AG04449 (cell line): ENCODE data around the gene UTF1.

Experiments used
- CTCF ChIA-PET: fragments of 350-600 bp; formaldehyde crosslinking; extraction: SDS; loops from one replicate; lab custom pipeline; 2021; ENCODE audit warnings: antibody characterized with exemption; lab: Yijun Ruan, JAX
- POLR2A ChIA-PET: fragments of 400-600, 350-600 bp; formaldehyde crosslinking; extraction: SDS; loops from one replicate; lab custom pipeline; 2020; ENCODE audit warnings: antibody characterized with exemption, inconsistent platforms; lab: Yijun Ruan, JAX
- DNase-seq: peaks from one replicate; pipeline ENCODE4 v3.0.0-alpha.2; 2010; ENCODE audit warnings: low read depth, low spot score
- H3K4me3 ChIP-seq: 2 replicates; pipeline ENCODE4 v1.5.1; 2011; ENCODE audit warnings: low read depth, mild to moderate bottlenecking, control low read depth, low read length
- TF ChIP-seq, protein P1 (sequence below): IDR thresholded peaks from one replicate; pipeline ENCODE4 v1.5.1; 2011; ENCODE audit warnings: mild to moderate bottlenecking, moderate library complexity, low read length, control low read depth, inconsistent platforms; ENCODE audit not compliant: insufficient read depth; ENCODE audit errors: missing control alignments

UTF1 gene

DNA sequence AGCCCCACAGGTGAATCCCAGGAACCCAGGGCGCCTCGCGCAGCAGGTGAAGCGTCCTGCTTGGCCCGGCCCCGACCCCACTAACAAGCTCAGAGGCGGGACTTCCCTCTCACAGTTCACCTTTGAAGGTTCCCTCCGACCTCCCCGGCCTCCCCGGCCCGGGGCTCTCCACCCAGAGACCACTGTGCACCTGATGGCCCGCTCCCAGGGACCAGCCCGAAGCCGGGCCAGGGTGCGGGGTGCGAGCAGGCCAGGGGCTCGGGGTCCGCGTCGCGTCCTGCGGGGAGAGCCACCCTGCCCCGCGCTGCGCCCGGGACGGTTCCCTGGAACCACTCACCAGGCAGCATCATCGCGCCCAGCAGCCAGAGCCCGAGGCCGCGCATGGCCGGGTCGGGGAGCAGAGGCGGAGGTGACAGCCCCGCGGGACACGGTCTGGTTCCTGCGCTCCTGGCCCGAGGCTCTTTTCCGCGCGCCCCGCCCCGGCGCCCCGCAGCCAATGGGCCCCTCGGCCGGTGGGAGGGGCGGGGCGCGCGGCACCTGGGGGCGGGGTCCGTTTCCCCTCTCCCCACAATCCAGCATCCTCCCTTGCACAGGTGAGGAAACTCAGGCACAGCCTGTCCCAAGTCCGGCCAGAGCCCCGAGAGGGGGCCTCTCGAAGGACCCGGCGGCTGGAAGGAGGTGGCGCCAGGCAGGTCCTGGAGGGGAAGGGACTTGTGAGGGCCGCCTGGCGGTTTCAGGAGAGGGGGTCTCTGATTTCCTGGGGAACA lies 46.6 kb downstream of the UTF1 start, which contains the start of gene ADAM8:
TSS of gene ADAM8 (minus strand) at position 434 of the 767 bp plus-strand sequence. CDS start at position 383, 51 bp downstream.
- TF ChIP-seq, protein P1, sequence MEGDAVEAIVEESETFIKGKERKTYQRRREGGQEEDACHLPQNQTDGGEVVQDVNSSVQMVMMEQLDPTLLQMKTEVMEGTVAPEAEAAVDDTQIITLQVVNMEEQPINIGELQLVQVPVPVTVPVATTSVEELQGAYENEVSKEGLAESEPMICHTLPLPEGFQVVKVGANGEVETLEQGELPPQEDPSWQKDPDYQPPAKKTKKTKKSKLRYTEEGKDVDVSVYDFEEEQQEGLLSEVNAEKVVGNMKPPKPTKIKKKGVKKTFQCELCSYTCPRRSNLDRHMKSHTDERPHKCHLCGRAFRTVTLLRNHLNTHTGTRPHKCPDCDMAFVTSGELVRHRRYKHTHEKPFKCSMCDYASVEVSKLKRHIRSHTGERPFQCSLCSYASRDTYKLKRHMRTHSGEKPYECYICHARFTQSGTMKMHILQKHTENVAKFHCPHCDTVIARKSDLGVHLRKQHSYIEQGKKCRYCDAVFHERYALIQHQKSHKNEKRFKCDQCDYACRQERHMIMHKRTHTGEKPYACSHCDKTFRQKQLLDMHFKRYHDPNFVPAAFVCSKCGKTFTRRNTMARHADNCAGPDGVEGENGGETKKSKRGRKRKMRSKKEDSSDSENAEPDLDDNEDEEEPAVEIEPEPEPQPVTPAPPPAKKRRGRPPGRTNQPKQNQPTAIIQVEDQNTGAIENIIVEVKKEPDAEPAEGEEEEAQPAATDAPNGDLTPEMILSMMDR = no peak
- no peak within 1 kb of the TSS for H3K4me3 ChIP-seq
- CTCF ChIA-PET = interaction anchor here (1.8 kb wide), 1 partner anchor 53 kb away, joined by 4 read pairs; no protein-coding TSS in a partner anchor
- DNase-seq = no peak
- POLR2A ChIA-PET = no interaction called here

DNA sequence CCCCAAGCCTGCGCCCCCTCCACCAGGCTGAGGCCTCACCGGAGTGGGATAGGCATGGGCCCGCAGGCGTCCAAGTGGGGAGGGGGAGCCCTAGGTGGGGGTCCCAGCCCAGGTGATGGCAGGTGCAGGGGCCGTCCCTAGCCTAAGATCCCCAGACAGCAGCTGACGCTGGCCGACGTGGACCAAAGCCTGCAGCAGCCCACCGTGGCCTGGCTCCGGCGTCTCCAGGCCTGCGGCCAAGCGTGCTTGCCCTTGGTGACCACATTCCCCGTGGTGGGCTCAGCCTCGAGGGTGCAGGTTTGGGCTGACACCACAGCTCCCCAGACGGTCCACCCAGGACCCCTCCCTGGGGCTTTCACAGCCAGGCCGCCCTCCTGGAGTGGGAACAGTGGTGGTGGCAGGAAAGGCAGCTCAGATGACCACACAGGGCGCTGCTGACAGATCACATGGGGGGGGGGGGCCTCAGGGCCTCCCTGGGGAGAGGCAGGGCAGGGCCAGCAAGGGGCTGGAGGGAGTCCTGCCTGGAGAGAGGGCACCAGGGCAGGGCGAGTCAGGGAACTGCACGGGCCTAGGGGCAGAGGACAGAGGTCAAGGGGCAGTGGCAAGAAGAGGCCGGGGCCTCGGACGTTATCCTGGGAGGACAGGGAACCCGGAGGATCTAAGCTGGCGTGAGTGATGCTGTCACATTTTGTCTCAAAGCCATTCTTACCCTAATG lies 47.4 kb downstream of the UTF1 start:
- POLR2A ChIA-PET = interaction anchor here (1.1 kb wide), 1 partner anchor 13 kb away, joined by 4 read pairs; no protein-coding TSS in a partner anchor
- DNase-seq = no peak
- CTCF ChIA-PET = interaction anchor here (1.8 kb wide), 1 partner anchor 52 kb away, joined by 4 read pairs; no protein-coding TSS in a partner anchor
- no peak overlapping the region for H3K4me3 ChIP-seq
- TF ChIP-seq, protein P1 = no peak

DNA sequence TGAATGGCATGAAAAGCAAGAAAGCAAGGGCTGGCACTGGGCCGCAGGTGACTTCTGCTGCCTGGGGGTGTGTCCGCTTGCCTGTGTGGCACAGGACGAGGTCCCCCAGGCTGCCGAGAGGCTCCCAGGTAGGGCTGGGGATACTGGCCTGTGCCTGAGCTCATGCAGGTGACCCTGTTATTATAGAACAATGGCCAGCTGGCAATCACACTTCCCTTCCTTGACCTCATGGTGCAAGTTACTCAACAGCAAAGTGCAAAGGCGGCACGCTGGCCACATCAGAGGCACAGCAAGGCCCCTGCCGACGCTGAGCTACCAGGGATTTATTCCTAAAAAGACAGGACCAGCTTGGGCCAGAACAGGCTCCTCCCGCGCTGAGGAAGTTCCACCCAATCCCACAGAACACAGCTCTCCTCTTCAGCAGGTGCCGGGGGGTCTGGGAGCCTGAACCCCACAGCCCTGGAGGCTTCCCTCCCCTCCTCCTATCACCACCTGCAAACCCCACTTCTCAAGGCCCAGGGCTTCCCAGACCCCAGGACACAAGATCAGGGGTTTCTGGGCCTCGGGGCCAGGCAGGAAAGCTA lies 48.1 kb downstream of the UTF1 start:
- H3K4me3 ChIP-seq = no peak overlapping the region
- TF ChIP-seq, protein P1 = no peak

DNA sequence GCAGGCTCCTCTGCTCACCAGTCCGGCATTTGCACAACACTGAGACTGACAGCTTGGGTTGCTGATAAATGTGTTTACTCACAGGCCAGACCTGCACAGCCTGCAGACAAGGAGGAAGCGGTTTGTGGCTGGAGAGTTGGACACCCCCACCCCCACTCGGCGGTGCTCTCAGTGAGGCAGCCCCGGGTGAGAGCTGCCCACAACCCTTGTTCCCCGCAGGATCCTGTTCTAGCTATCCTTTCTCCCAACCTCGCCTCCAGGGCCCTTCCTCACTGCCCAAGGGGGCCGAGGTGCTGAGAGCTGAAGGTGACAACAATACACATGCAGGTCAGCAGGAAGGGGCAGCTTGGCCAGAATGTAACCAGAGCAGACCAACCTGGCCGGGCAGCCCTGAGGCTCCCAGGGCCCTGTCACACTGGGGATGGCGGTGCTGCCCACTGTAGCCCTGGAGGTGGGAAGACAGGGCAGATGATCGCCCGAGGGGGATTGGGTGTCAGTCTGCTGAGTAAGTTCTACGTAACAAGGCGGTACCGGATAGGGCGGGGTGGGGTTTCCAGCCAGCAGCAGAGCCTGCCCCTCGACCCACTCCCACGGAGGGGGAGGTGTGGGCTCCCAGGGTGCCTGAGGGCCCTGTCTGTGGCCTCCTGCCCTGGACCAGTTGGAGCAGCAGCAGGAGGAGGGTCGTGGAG lies 48.7 kb downstream of the UTF1 start:
- CTCF ChIA-PET = interaction anchor here (1.8 kb wide), 1 partner anchor 51 kb away, joined by 4 read pairs; no protein-coding TSS in a partner anchor
- POLR2A ChIA-PET = interaction anchor here (1.1 kb wide), 1 partner anchor 14 kb away, joined by 4 read pairs; no protein-coding TSS in a partner anchor
- TF ChIP-seq, protein P1 = no peak
- DNase-seq = no peak
- H3K4me3 ChIP-seq = no peak overlapping the region

More for the DNA sequence above, 48.1 kb downstream of the UTF1 start:
- POLR2A ChIA-PET = interaction anchor here (1.1 kb wide), 1 partner anchor 14 kb away, joined by 4 read pairs; no protein-coding TSS in a partner anchor
- no peak for DNase-seq
- CTCF ChIA-PET = interaction anchor here (1.8 kb wide), 1 partner anchor 52 kb away, joined by 4 read pairs; no protein-coding TSS in a partner anchor

DNA sequence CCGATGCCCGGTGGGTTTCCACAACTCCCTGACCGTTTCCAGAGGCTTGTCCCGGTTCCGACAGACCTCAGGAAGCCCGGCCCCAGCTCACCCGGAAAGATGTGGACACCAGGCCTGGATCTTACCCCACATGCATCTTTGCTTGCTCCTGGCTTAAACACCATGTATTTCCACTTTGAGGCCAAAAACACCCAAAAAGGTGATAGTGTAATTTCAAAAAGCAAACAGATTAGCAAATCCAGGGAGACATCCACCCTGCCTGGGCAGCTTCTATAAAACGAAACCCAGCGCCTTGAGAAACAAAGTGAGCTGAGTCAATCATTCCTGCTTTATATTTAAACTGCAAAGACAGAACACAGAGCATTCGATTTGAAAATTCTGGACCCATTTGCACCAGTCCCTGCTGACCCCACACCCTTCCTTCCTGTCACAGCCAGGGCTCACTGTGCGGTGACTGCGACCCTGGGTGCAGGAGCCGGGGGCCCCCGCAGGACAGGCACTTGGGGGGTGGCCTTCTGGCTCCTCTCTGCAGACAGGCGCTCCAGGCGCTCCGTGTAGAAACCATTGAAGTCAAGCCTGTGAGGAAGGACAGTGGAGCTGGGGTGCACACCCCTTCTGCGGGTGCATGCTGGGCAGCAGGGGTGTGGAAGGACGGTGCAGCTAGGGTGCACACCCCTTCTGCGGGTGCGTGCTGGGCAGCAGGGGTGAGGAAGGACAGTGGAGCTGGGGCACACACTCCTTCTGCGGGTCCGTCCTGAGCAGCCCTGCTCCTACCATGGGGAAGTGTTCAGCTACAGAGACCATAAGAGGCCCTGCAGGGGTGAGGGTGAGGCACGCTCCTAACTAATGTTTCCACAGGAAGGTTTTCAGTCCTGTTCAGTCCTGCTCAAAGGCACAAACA lies 49.6 kb downstream of the UTF1 start:
- CTCF ChIA-PET = no interaction called here
- TF ChIP-seq, protein P1 = no peak
- POLR2A ChIA-PET = no interaction called here
- no peak for DNase-seq
- no peak overlapping the region for H3K4me3 ChIP-seq
